Dermis microvascular lymphatic vessel endothelial cell (primary cell): ENCODE measurements around the gene ZNF724. TPM values are rescaled to one million over a fixed set of nuclear protein-coding genes. Genes with fewer than 3 reads are reported as not detected.
"Not testable (repeated sequence)": the region's sequence is repeated elsewhere in the genome, so short reads cannot be mapped to it uniquely, and the experiment has no call there.

Source experiments
- DNase-seq, 2 donors: peaks; one replicate each; pipeline versions ENCODE4 v3.0.0 to v3.0.0-alpha.2; 2010; ENCODE audit warnings: low read depth in 2 of 2
- total RNA-seq: library from RNA; depleted of rRNA; stranded (reverse); fragments of >200 nt; gene quantifications from 2 replicates; pipeline ENCODE4 v1.2.1, GENCODE V29; 2014

Gene ZNF724
- total RNA-seq, 1 donor from 2014 or later, result 5.3 TPM

- DNase-seq, result not testable (repeated sequence)
Observed at GRCh38 chr19:23253256-23253655, 3.1 kb upstream of the ZNF724 start.

GRCh38 chr19:23241419-23241818 is 8.8 kb downstream of the ZNF724 start:
- DNase-seq, result no peak

GRCh38 chr19:23222998-23223652 is 27.1 kb downstream of the ZNF724 start:
- no peak for DNase-seq

- no peak for DNase-seq
Observed at GRCh38 chr19:23203841-23204344, 46.3 kb downstream of the ZNF724 start.

GRCh38 chr19:23190341-23190740 is 59.9 kb downstream of the ZNF724 start:
- DNase-seq, result no peak

GRCh38 chr19:23183251-23183650 is 66.9 kb downstream of the ZNF724 start:
- no peak for DNase-seq

Other genes starting within 250 kb of the ZNF724 start
- gene ZNF728, start 247.2 kb downstream of the ZNF724 start, total RNA-seq, result not detected in 2 replicates
- gene ZNF730, start 133.4 kb downstream of the ZNF724 start, total RNA-seq, result 1.3 and 1.7 TPM in 2 replicates
- 5.6 and 13.3 TPM in 2 replicates for gene ZNF91, start 145.1 kb upstream of the ZNF724 start, total RNA-seq